B cell (primary cell): ENCODE measurements around the gene SYNE1. TPM values are rescaled to one million over a fixed set of nuclear protein-coding genes. Genes with fewer than 3 reads are reported as not detected.

Experiments used
- ATAC-seq: fragments of 200-7000 bp; cut with Tn5 transposase; one replicate; pipeline ENCODE4 v1.10.0; 2021; ENCODE audit warnings: low read depth, mild to moderate bottlenecking, moderate number of reproducible peaks, moderate library complexity
- CTCF ChIA-PET: fragments of 350-600 bp; sonication (Branson Sonifier 250); formaldehyde crosslinking; loops from one replicate; lab custom pipeline; 2021; ENCODE audit warnings: antibody characterized with exemption, inconsistent platforms; lab: Charles Lee
- POLR2A ChIA-PET: fragments of 350-600 bp; sonication (Branson Sonifier 250); formaldehyde crosslinking; loops from one replicate; lab custom pipeline; 2021; ENCODE audit warnings: antibody characterized with exemption; lab: Charles Lee
- DNase-seq: peaks from one replicate; pipeline ENCODE4 v3.0.0; 2013
- H2AFZ ChIP-seq: 2 replicates; pipeline ENCODE4 v1.6.1; 2012; ENCODE audit warnings: mild to moderate bottlenecking, low read depth, low read length; ENCODE audit not compliant: insufficient read depth, poor library complexity, severe bottlenecking
- H3K27ac ChIP-seq, 2 donors: 1 replicate in 1 of 2; 2 replicates in 1 of 2; pipeline ENCODE4 v1.5.1; 2012 to 2013; ENCODE audit warnings: low read length in 2 of 2, mild to moderate bottlenecking in 2 of 2, moderate library complexity in 1 of 2
- H3K27me3 ChIP-seq, 4 experiments: fragments of 200-600 bp in 1 of 4; sonication (generic) in 1 of 4; replicated peaks in 1 of 4; 1 replicate in 2 of 4; 2 replicates in 2 of 4; pipeline versions ENCODE4 v1.6.1 to v1.7.0; 2013 to 2016; ENCODE audit warnings: low read length in 3 of 4, mild to moderate bottlenecking in 2 of 4, mixed read lengths in 1 of 4, moderate library complexity in 1 of 4; ENCODE audit not compliant: insufficient read depth in 4 of 4, control insufficient read depth in 3 of 4; ENCODE audit errors: control extremely low read depth in 1 of 4
- H3K36me3 ChIP-seq, 2 experiments: replicated peaks in 1 of 2; 1 replicate in 1 of 2; 2 replicates in 1 of 2; pipeline versions ENCODE4 v1.6.1 to v1.7.1; 2013; ENCODE audit warnings: low read length in 1 of 2; ENCODE audit not compliant: insufficient read depth in 2 of 2, control insufficient read depth in 1 of 2; ENCODE audit errors: control extremely low read depth in 1 of 2, extremely low read depth in 1 of 2
- H3K4me1 ChIP-seq, 2 donors: fragments of 200-600 bp in 1 of 2; sonication (generic) in 1 of 2; 1 replicate in 1 of 2; 2 replicates in 1 of 2; pipeline versions ENCODE4 v1.5.1 to v1.6.1; 2013 to 2017; ENCODE audit warnings: low read length in 2 of 2; ENCODE audit not compliant: control insufficient read depth in 2 of 2, insufficient read depth in 2 of 2
- H3K4me2 ChIP-seq: replicated peaks from 2 replicates; pipeline ENCODE3; 2012; ENCODE audit warnings: mild to moderate bottlenecking, low read depth, low read length; ENCODE audit not compliant: poor library complexity, severe bottlenecking
- H3K4me3 ChIP-seq, 5 experiments: fragments of 200-600 bp in 1 of 5; sonication (generic) in 1 of 5; 1 replicate in 3 of 5; 2 replicates in 2 of 5; pipeline versions ENCODE4 v1.5.1 to v1.7.0; 2011 to 2016; ENCODE audit warnings: low read length in 4 of 5, mild to moderate bottlenecking in 4 of 5, low read depth in 2 of 5, control low read depth in 1 of 5, moderate library complexity in 1 of 5; ENCODE audit not compliant: insufficient read depth in 1 of 5; ENCODE audit errors: control extremely low read depth in 1 of 5, extremely low read depth in 1 of 5
- H3K79me2 ChIP-seq: fragments of 200-600 bp; sonication (generic); one replicate; pipeline ENCODE4 v1.6.0; 2016; ENCODE audit warnings: low read length; ENCODE audit not compliant: control insufficient read depth, insufficient read depth
- H3K9ac ChIP-seq: fragments of 200-600 bp; sonication (generic); 2 replicates; pipeline ENCODE4 v1.6.1; 2017; ENCODE audit warnings: mild to moderate bottlenecking, low read length, moderate library complexity
- H3K9me3 ChIP-seq, 3 donors: one replicate each; pipeline versions ENCODE4 v1.6.1 to v1.7.1; 2013; ENCODE audit warnings: low read length in 2 of 3; ENCODE audit not compliant: control insufficient read depth in 2 of 3, insufficient read depth in 1 of 3; ENCODE audit errors: control extremely low read depth in 1 of 3
- H4K20me1 ChIP-seq: 2 replicates; pipeline ENCODE4 v1.6.0; 2012; ENCODE audit warnings: mild to moderate bottlenecking, low read length; ENCODE audit not compliant: insufficient read depth, control insufficient read depth, poor library complexity, severe bottlenecking
- H3K27ac Mint-ChIP-seq: one replicate; pipeline ENCODE4 v1.8.0; 2021; ENCODE audit warnings: mixed read lengths
- H3K27me3 Mint-ChIP-seq: one replicate; pipeline ENCODE4 v1.8.0; 2021; ENCODE audit warnings: mixed read lengths
- H3K4me1 Mint-ChIP-seq: one replicate; pipeline ENCODE4 v1.8.0; 2021; ENCODE audit warnings: mixed read lengths
- H3K4me3 Mint-ChIP-seq: one replicate; pipeline ENCODE4 v1.8.0; 2021; ENCODE audit warnings: mixed read lengths
- H3K9me3 Mint-ChIP-seq: one replicate; pipeline ENCODE4 v1.8.0; 2022; ENCODE audit warnings: mixed read lengths; ENCODE audit not compliant: insufficient read depth
- CTCF ChIP-seq: fragments of 200-600 bp; IDR thresholded peaks from one replicate; pipeline ENCODE4 v1.8.0; 2022; ENCODE audit warnings: antibody characterized with exemption, mild to moderate bottlenecking
- EZH2 ChIP-seq: IDR thresholded peaks from 2 replicates; pipeline ENCODE4 v1.6.1; 2012; ENCODE audit warnings: borderline replicate concordance, low read depth, mild to moderate bottlenecking, moderate library complexity, low read length; ENCODE audit not compliant: insufficient read depth, poor library complexity, severe bottlenecking
- WGBS: methylation state at CpG from one replicate; pipeline ENCODE4 v1.1.5; 2013; ENCODE audit warnings: missing lambda C conversion rate; ENCODE audit not compliant: insufficient coverage; 5-methylcytosine and 5-hydroxymethylcytosine counted together
- intact Hi-C: fragments of 100-400 bp; cut with micrococcal nuclease; formaldehyde crosslinking; loops from one replicate; pipeline ENCODE4 v1.10.0; 2022
- polyA plus RNA-seq: library from polyadenylated mRNA; depleted of rRNA; stranded (reverse); fragments of >200 nt; gene quantifications from 2 replicates; pipeline ENCODE4 v1.2.3, GENCODE V29; 2012
- total RNA-seq, 2 donors: library from RNA; stranded (reverse); fragments of 120-200 nt in 1 of 2; gene quantifications; 1 replicate in 1 of 2; 2 replicates in 1 of 2; pipeline versions ENCODE4 v1.2.3 to v1.2.4, GENCODE V29; 2013 to 2022

The SYNE1 gene
- total and polyA plus RNA-seq, 2 donors (not counting 1 experiment from before 2014, with no cell fraction given): 49.2 to 108 TPM

GRCh38 chr6:152085451-152085921 is 551.7 kb downstream of the SYNE1 start:
- TF ChIP-seq EZH2 (no peak), CTCF (no peak)
- ATAC-seq (no peak), DNase-seq (no peak)
- H3K4me2 ChIP-seq: no peak overlapping the region
- no peak overlapping the region for H3K9ac ChIP-seq
- H2AFZ ChIP-seq: no peak overlapping the region
- POLR2A ChIA-PET: no interaction called here
- no peaks in the 10 kb centered on the region for H3K9me3 Mint-ChIP-seq
- H3K79me2 ChIP-seq: no peaks in the 10 kb centered on the region
- H3K4me3 Mint-ChIP-seq: no peak overlapping the region
- H3K27ac ChIP-seq: no peak overlapping the region
- CTCF ChIA-PET: no interaction called here
- no peaks in the 10 kb centered on the region for H4K20me1 ChIP-seq
- intact Hi-C loops: no loop called here
- no peak overlapping the region for H3K4me3 ChIP-seq
- H3K36me3 ChIP-seq: no peaks in the 10 kb centered on the region
- no peak overlapping the region for H3K27ac Mint-ChIP-seq
- no peaks in the 10 kb centered on the region for H3K27me3 Mint-ChIP-seq
- H3K27me3 ChIP-seq: no peaks in the 10 kb centered on the region
- H3K4me1 ChIP-seq: no peaks in the 10 kb centered on the region
- WGBS: 89% methylated on average over 4 of the region's 4 CpGs
- H3K4me1 Mint-ChIP-seq: no peaks in the 10 kb centered on the region
- H3K9me3 ChIP-seq: no peaks in the 10 kb centered on the region

- no peak for ATAC-seq
- H3K4me1 Mint-ChIP-seq: no peaks in the 10 kb centered on the region
- no peak overlapping the region for H3K27ac ChIP-seq
- no peak overlapping the region for H3K4me3 ChIP-seq
- H3K27me3 Mint-ChIP-seq: no peaks in the 10 kb centered on the region
- no peak overlapping the region for H3K27ac Mint-ChIP-seq
- H3K4me3 Mint-ChIP-seq: no peak overlapping the region
- DNase-seq: no peak
- peaks cover 10% of the 10 kb centered on the region for H3K9me3 Mint-ChIP-seq
- WGBS: 97% methylated on average over 7 of the region's 7 CpGs
- no peak overlapping the region for H2AFZ ChIP-seq
- intact Hi-C loops: no loop called here
- ChIA-PET CTCF (no interaction called here), POLR2A (no interaction called here)
- no peaks in the 10 kb centered on the region for H4K20me1 ChIP-seq
- H3K36me3 ChIP-seq: no peaks in the 10 kb centered on the region
- no peaks in the 10 kb centered on the region for H3K79me2 ChIP-seq
- no peak overlapping the region for H3K9ac ChIP-seq
- TF ChIP-seq CTCF (no peak), EZH2 (no peak)
- H3K4me1 ChIP-seq: no peaks in the 10 kb centered on the region
- peaks cover 0 to 12% (median 0%) of the 10 kb centered on the region in 3 donors for H3K9me3 ChIP-seq
- H3K4me2 ChIP-seq: no peak overlapping the region
- no peaks in the 10 kb centered on the region for H3K27me3 ChIP-seq
Observed at GRCh38 chr6:152078804-152079203, 558.4 kb downstream of the SYNE1 start.
